Measurements from ENCODE around the gene CYB561D1. TPM values are rescaled to one million over a fixed set of nuclear protein-coding genes. Genes with fewer than 3 reads are reported as not detected.

Gene CYB561D1
- total and polyA plus RNA-seq, 9 of the 15 experiments (the other 6 are each of a cell fraction or from before 2014, with no cell fraction given): 0.71 to 7.2 (median 3.5) TPM

GRCh38 chr1:109532365-109533136 is 38.7 kb downstream of the CYB561D1 start (continued):
- TF ChIP-seq ZBTB49 (CRISPR knock-in tag; IDR thresholded peaks at IDR 0.05; ENCODE audit: borderline replicate concordance) (peak; percentile 86), FOSL1 (tag; conservative IDR thresholded peaks at IDR 0.05) (0 out of 2 replicates have a peak, but pooled peaks have one; percentile 16), THRA (IDR thresholded peaks at IDR 0.05) (no peak), CTCF (IDR thresholded peaks at IDR 0.05 in 2 of 3, conservative IDR thresholded peaks at IDR 0.05 in 1 of 3; ENCODE audit: insufficient read depth in 2 of 3, low read depth in 1 of 3, low read length in 3 of 3) (peak; percentile 97 to 99 (median 97)), ARNT (IDR thresholded peaks at IDR 0.05) (no peak), SMARCA4 (IDR thresholded peaks at IDR 0.05) (0 out of 2 replicates have a peak, but pooled peaks have one; percentile 38), CLOCK (CRISPR knock-in tag; IDR thresholded peaks at IDR 0.05; ENCODE audit: borderline replicate concordance) (no peak), KAT8 (IDR thresholded peaks at IDR 0.05; ENCODE audit: low read depth) (no peak), E2F6 (IDR thresholded peaks at IDR 0.05; ENCODE audit: borderline replicate concordance in 1 of 2, extremely low read depth in 1 of 2, insufficient read depth in 1 of 2, insufficient read length in 1 of 2, low read depth in 1 of 2, low read length in 1 of 2, poor library complexity in 1 of 2, severe bottlenecking in 1 of 2) (peak in 1 of 2 experiments; percentile 68), IFI16 (CRISPR knock-in tag; IDR thresholded peaks at IDR 0.05) (no peak), ILK (tag; IDR thresholded peaks at IDR 0.05; ENCODE audit: borderline replicate concordance, low read depth) (no peak), HDAC1 (IDR thresholded peaks at IDR 0.05) (peak in 1 of 2 experiments; percentile 48; a peak in 1 of 4 replicates), CCAR2 (IDR thresholded peaks at IDR 0.05; ENCODE audit: low read depth, low read length) (no peak)

Measured in K562 (cell line).